Smooth muscle cell (in vitro differentiated cells): ENCODE data around the gene FAM163B. TPM values are rescaled to one million over a fixed set of nuclear protein-coding genes. Genes with fewer than 3 reads are reported as not detected.

ENCODE experiments used
- DNase-seq: peaks from one replicate; lab custom pipeline; 2025; ENCODE audit not compliant: unreplicated experiment; lab: John Stamatoyannopoulos, UW
- H2AFZ ChIP-seq: fragments of 200-600 bp; sonication (generic); 2 replicates; pipeline ENCODE4 v1.6.0; 2016; ENCODE audit warnings: antibody characterized with exemption, low read depth, mild to moderate bottlenecking
- H3F3A ChIP-seq: fragments of 200-600 bp; sonication (generic); 2 replicates; pipeline ENCODE4 v1.6.0; 2017; ENCODE audit warnings: antibody characterized with exemption, low read depth
- H3K27ac ChIP-seq: fragments of 200-600 bp; sonication (generic); 2 replicates; pipeline ENCODE4 v1.5.1; 2016; ENCODE audit warnings: low read depth, mild to moderate bottlenecking
- H3K27me3 ChIP-seq: fragments of 200-600 bp; sonication (generic); 2 replicates; pipeline ENCODE4 v1.6.1; 2016; ENCODE audit warnings: low read depth, mild to moderate bottlenecking
- H3K36me3 ChIP-seq: fragments of 200-600 bp; sonication (generic); 2 replicates; pipeline ENCODE4 v1.5.1; 2016; ENCODE audit warnings: low read depth
- H3K4me1 ChIP-seq: fragments of 200-600 bp; sonication (generic); 2 replicates; pipeline ENCODE4 v1.5.1; 2016; ENCODE audit warnings: low read depth
- H3K4me2 ChIP-seq: fragments of 200-600 bp; sonication (generic); 2 replicates; pipeline ENCODE4 v1.6.0; 2016; ENCODE audit warnings: mild to moderate bottlenecking
- H3K4me3 ChIP-seq: fragments of 200-600 bp; sonication (generic); 2 replicates; pipeline ENCODE4 v1.5.1; 2016; ENCODE audit warnings: mild to moderate bottlenecking
- H3K79me2 ChIP-seq: fragments of 200-600 bp; sonication (generic); 2 replicates; pipeline ENCODE4 v1.6.0; 2016; ENCODE audit warnings: low read depth, mild to moderate bottlenecking
- H3K9ac ChIP-seq: fragments of 200-600 bp; sonication (generic); 2 replicates; pipeline ENCODE4 v1.6.0; 2016; ENCODE audit warnings: low read depth
- H3K9me3 ChIP-seq: fragments of 200-600 bp; sonication (generic); replicated peaks from 2 replicates; pipeline ENCODE4 v1.5.1; 2016; ENCODE audit warnings: low read depth
- H4K20me1 ChIP-seq: fragments of 200-600 bp; sonication (generic); 2 replicates; pipeline ENCODE4 v1.6.0; 2016; ENCODE audit warnings: low read depth
- CTCF ChIP-seq: fragments of 200-600 bp; sonication (generic); IDR thresholded peaks from 2 replicates; pipeline ENCODE4 v1.5.1; 2017; ENCODE audit warnings: borderline replicate concordance, mild to moderate bottlenecking, antibody characterized with exemption; ENCODE audit not compliant: insufficient read depth, poor library complexity, severe bottlenecking
- WGBS: methylation state at CpG from one replicate; pipeline ENCODE4 v1.1.7; 2016; ENCODE audit warnings: low lambda C conversion rate; 5-methylcytosine and 5-hydroxymethylcytosine counted together
- polyA plus RNA-seq: library from polyadenylated mRNA; unstranded; fragments of >200 nt; fragmentation: Nextera tagmentation; extraction: Ambion mirVana; gene quantifications from 2 replicates; pipeline ENCODE4 v1.2.1, GENCODE V29; 2016
- total RNA-seq: library from RNA; depleted of rRNA; stranded (reverse); fragments of >200 nt; gene quantifications from 2 replicates; pipeline ENCODE4 v1.2.3, GENCODE V29; 2014

Gene FAM163B
- total and polyA plus RNA-seq, 2 experiments from 2014 or later, result 0.49 to 3.4 TPM

- Histone ChIP-seq H3F3A (no peaks in the 10 kb centered on the region), H3K27me3 (peaks cover 9% of the 10 kb centered on the region), H4K20me1 (no peaks in the 10 kb centered on the region), H3K4me1 (no peaks in the 10 kb centered on the region), H2AFZ (no peak overlapping the region), H3K4me3 (no peak overlapping the region), H3K79me2 (no peaks in the 10 kb centered on the region), H3K4me2 (no peak overlapping the region), H3K27ac (no peak overlapping the region), H3K9ac (no peak overlapping the region), H3K36me3 (no peaks in the 10 kb centered on the region), H3K9me3 (no peaks in the 10 kb centered on the region)
- DNase-seq, result no peak
- 84% methylated on average over 16 of the region's 16 CpGs for WGBS
- no peak for TF ChIP-seq CTCF
Observed at GRCh38 chr9:133605856-133606707, 3.1 kb downstream of the FAM163B start.

GRCh38 chr9:133605446-133605845 is 3.7 kb downstream of the FAM163B start:
- TF ChIP-seq CTCF, result no peak
- 97% methylated on average over 17 of the region's 17 CpGs for WGBS
- H3K4me2 ChIP-seq, result no peak overlapping the region
- no peak overlapping the region for H3K27ac ChIP-seq
- no peak for DNase-seq
- H2AFZ ChIP-seq, result no peak overlapping the region
- no peak overlapping the region for H3K9ac ChIP-seq
- H3K79me2 ChIP-seq, result no peaks in the 10 kb centered on the region
- H3K4me1 ChIP-seq, result no peaks in the 10 kb centered on the region
- no peaks in the 10 kb centered on the region for H3K36me3 ChIP-seq
- peaks cover 5% of the 10 kb centered on the region for H3K27me3 ChIP-seq
- H4K20me1 ChIP-seq, result no peaks in the 10 kb centered on the region
- H3K4me3 ChIP-seq, result no peak overlapping the region
- H3K9me3 ChIP-seq, result no peaks in the 10 kb centered on the region
- H3F3A ChIP-seq, result no peaks in the 10 kb centered on the region

- no peaks in the 10 kb centered on the region for H3K4me1 ChIP-seq
- H3K36me3 ChIP-seq, result no peaks in the 10 kb centered on the region
- no peaks in the 10 kb centered on the region for H3K79me2 ChIP-seq
- 82% methylated on average over 14 of the region's 14 CpGs for WGBS
- DNase-seq, result no peak
- TF ChIP-seq CTCF, result no peak
- H2AFZ ChIP-seq, result no peak overlapping the region
- H3K27me3 ChIP-seq, result peaks cover 5% of the 10 kb centered on the region
- H3F3A ChIP-seq, result no peaks in the 10 kb centered on the region
- no peak overlapping the region for H3K9ac ChIP-seq
- H3K4me3 ChIP-seq, result no peak overlapping the region
- no peaks in the 10 kb centered on the region for H3K9me3 ChIP-seq
- H4K20me1 ChIP-seq, result no peaks in the 10 kb centered on the region
- H3K27ac ChIP-seq, result no peak overlapping the region
- no peak overlapping the region for H3K4me2 ChIP-seq
Observed at GRCh38 chr9:133604856-133605255, 4.3 kb downstream of the FAM163B start.

GRCh38 chr9:133604214-133604613 is 5.0 kb downstream of the FAM163B start:
- Histone ChIP-seq H3K36me3 (no peaks in the 10 kb centered on the region), H3F3A (no peaks in the 10 kb centered on the region)
- TF ChIP-seq CTCF, result no peak

More at GRCh38 chr9:133604214-133604613, 5.0 kb downstream of the FAM163B start:
- H3K79me2 ChIP-seq, result no peaks in the 10 kb centered on the region
- H4K20me1 ChIP-seq, result no peaks in the 10 kb centered on the region
- no peak overlapping the region for H2AFZ ChIP-seq
- no peak for DNase-seq
- no peak overlapping the region for H3K4me3 ChIP-seq
- H3K4me2 ChIP-seq, result no peak overlapping the region
- no peak overlapping the region for H3K27ac ChIP-seq
- H3K9ac ChIP-seq, result no peak overlapping the region
- H3K4me1 ChIP-seq, result no peaks in the 10 kb centered on the region
- H3K27me3 ChIP-seq, result peaks cover 5% of the 10 kb centered on the region
- H3K9me3 ChIP-seq, result no peaks in the 10 kb centered on the region
- WGBS, result 67% methylated on average over 5 of the region's 5 CpGs
